H4 (cell line): Measurements from ENCODE around the gene PIGH. TPM values are rescaled to one million over a fixed set of nuclear protein-coding genes. Genes with fewer than 3 reads are reported as not detected.
A peak's percentile ranks its signal among the peaks of the same experiment; 100 is the strongest.
"Not testable (repeated sequence)": the region's sequence is repeated elsewhere in the genome, so short reads cannot be mapped to it uniquely, and the experiment has no call there.

Experiments used
- DNase-seq: peaks from one replicate; pipeline ENCODE4 v3.0.0-alpha.2; 2015; ENCODE audit warnings: low spot score
- total RNA-seq: library from RNA; depleted of rRNA; stranded (reverse); fragments of >200 nt; shearing (Covaris generic); gene quantifications from 2 replicates; pipeline ENCODE4 v1.2.3, GENCODE V29; 2014; rRNA removed

Gene PIGH
- 27.5 and 31.5 TPM in 2 replicates for total RNA-seq

- DNase-seq: peak; percentile 83
These were observed at the start of gene PIGH for GRCh38 chr14:67599698-67600561. Gene PIGH (minus strand): TSS chr14:67600268. CDS start chr14:67600203, 65 bp downstream.

GRCh38 chr14:67646131-67646530 is 46.1 kb upstream of the PIGH start:
- no peak for DNase-seq

GRCh38 chr14:67645414-67645813 is 45.3 kb upstream of the PIGH start:
- DNase-seq: no peak

GRCh38 chr14:67644428-67644827 is 44.4 kb upstream of the PIGH start:
- no peak for DNase-seq

GRCh38 chr14:67643713-67644112 is 43.6 kb upstream of the PIGH start:
- no peak for DNase-seq

- DNase-seq: no peak
These were observed 42.1 kb upstream of the PIGH start for GRCh38 chr14:67641902-67642749.

GRCh38 chr14:67641480-67641879 is 41.4 kb upstream of the PIGH start:
- no peak for DNase-seq

GRCh38 chr14:67638642-67639041 is 38.6 kb upstream of the PIGH start:
- DNase-seq: no peak

- no peak for DNase-seq
These were observed 36.4 kb upstream of the PIGH start for GRCh38 chr14:67636361-67636919.

GRCh38 chr14:67633451-67634147 is 33.5 kb upstream of the PIGH start:
- DNase-seq: no peak

- no peak for DNase-seq
These were observed 30.9 kb upstream of the PIGH start for GRCh38 chr14:67630938-67631337.

- no peak for DNase-seq
These were observed 30.1 kb upstream of the PIGH start for GRCh38 chr14:67630186-67630585.

GRCh38 chr14:67627519-67627918 is 27.5 kb upstream of the PIGH start:
- DNase-seq: no peak

- not testable (repeated sequence) for DNase-seq
These were observed 26.1 kb upstream of the PIGH start for GRCh38 chr14:67626131-67626530.

- DNase-seq: peak; percentile 69
These were observed 23.0 kb upstream of the PIGH start for GRCh38 chr14:67623114-67623513.

- peak; percentile 89 for DNase-seq
These were observed 22.6 kb upstream of the PIGH start for GRCh38 chr14:67622675-67623074.

GRCh38 chr14:67620217-67620785 is 20.2 kb upstream of the PIGH start:
- DNase-seq: no peak

GRCh38 chr14:67619446-67620216 is 19.6 kb upstream of the PIGH start, which contains the start of gene ARG2:
Gene ARG2 (plus strand): TSS chr14:67619920. CDS start chr14:67619978, 58 bp downstream.
- DNase-seq: peak; percentile 94

- DNase-seq: peak; percentile 64
These were observed 18.6 kb upstream of the PIGH start for GRCh38 chr14:67618617-67619063.

- DNase-seq: no peak
These were observed 10.4 kb upstream of the PIGH start for GRCh38 chr14:67610491-67610890.
